ENCODE results near the gene CACNA2D2. TPM values are rescaled to one million over a fixed set of nuclear protein-coding genes. Genes with fewer than 3 reads are reported as not detected.
A peak's percentile ranks its signal among the peaks of the same experiment; 100 is the strongest.
"Not testable (repeated sequence)": the region's sequence is repeated elsewhere in the genome, so short reads cannot be mapped to it uniquely, and the experiment has no call there.

Gene CACNA2D2
- total RNA-seq, 1 donor from 2014 or later = 17.3 TPM

DNA sequence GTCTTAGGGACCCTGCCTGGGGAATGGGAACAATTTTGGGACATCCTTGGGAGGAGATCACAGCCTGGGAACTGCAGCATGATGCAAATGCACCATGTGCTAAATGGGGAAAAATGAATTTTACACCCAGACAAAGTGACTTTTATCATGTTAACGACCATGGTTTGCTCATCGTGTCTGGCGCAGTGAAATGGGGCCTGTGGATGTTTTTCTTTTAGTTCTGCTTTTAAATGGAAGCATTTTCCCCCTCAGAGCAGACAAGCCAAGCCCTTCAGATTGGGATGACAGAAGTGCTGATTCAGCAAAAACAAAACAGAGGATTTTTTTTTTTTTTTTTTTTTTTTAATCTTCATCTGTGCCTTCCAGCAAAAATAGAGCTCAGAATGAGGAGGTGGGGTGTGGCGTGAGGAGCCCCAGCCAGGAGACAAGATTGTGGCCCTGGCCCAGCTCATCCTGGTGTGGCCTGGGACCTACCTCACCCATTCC lies 14.3 kb upstream of the CACNA2D2 start:
- no peak overlapping the region for H3K27ac Mint-ChIP-seq (ENCODE audit: unreplicated experiment)
- TF ChIP-seq, protein P1, sequence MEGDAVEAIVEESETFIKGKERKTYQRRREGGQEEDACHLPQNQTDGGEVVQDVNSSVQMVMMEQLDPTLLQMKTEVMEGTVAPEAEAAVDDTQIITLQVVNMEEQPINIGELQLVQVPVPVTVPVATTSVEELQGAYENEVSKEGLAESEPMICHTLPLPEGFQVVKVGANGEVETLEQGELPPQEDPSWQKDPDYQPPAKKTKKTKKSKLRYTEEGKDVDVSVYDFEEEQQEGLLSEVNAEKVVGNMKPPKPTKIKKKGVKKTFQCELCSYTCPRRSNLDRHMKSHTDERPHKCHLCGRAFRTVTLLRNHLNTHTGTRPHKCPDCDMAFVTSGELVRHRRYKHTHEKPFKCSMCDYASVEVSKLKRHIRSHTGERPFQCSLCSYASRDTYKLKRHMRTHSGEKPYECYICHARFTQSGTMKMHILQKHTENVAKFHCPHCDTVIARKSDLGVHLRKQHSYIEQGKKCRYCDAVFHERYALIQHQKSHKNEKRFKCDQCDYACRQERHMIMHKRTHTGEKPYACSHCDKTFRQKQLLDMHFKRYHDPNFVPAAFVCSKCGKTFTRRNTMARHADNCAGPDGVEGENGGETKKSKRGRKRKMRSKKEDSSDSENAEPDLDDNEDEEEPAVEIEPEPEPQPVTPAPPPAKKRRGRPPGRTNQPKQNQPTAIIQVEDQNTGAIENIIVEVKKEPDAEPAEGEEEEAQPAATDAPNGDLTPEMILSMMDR (IDR thresholded peaks at IDR 0.05; ENCODE audit: unreplicated experiment) = no peak
- H3K9me3 Mint-ChIP-seq (ENCODE audit: unreplicated experiment) = no peaks in the 10 kb centered on the region
- DNase-seq (ENCODE audit: low spot score) = no peak
- H3K4me1 Mint-ChIP-seq (ENCODE audit: unreplicated experiment) = peaks cover 15% of the 10 kb centered on the region
- peaks cover 12% of the 10 kb centered on the region for H3K27me3 Mint-ChIP-seq (ENCODE audit: unreplicated experiment)
- no peak overlapping the region for H3K4me3 Mint-ChIP-seq (ENCODE audit: unreplicated experiment)
- H3K36me3 Mint-ChIP-seq (ENCODE audit: low read depth, unreplicated experiment) = no peaks in the 10 kb centered on the region

DNA sequence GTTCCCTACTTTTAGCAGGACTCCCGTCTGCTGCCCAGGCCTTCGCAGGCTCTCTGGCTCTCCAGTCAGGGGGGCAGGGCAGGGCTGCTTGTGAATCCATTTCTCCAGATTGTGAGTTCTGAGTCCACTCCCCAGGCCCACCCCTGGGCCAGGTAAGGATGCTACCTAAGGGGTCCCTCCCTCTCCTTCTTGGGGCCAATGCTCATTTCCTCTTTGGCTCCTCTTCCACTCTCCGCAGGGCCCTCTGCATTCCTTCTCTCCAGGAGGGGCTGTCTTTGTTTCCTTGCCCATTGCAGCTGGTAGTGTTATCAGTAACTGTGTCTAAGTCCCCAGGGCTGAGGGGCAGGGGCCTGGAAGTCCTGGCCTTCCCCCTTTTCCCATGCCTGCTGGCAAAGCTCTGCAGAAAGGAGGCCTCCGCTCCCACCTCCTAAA lies 13.0 kb upstream of the CACNA2D2 start:
- H3K4me3 Mint-ChIP-seq (ENCODE audit: unreplicated experiment) = no peak overlapping the region
- H3K27ac Mint-ChIP-seq (ENCODE audit: unreplicated experiment) = no peak overlapping the region
- peaks cover 15% of the 10 kb centered on the region for H3K27me3 Mint-ChIP-seq (ENCODE audit: unreplicated experiment)
- no peak for DNase-seq (ENCODE audit: low spot score)
- no peaks in the 10 kb centered on the region for H3K9me3 Mint-ChIP-seq (ENCODE audit: unreplicated experiment)
- H3K36me3 Mint-ChIP-seq (ENCODE audit: low read depth, unreplicated experiment) = no peaks in the 10 kb centered on the region
- TF ChIP-seq, protein P1 (IDR thresholded peaks at IDR 0.05; ENCODE audit: unreplicated experiment) = no peak
- H3K4me1 Mint-ChIP-seq (ENCODE audit: unreplicated experiment) = peaks cover 15% of the 10 kb centered on the region

DNA sequence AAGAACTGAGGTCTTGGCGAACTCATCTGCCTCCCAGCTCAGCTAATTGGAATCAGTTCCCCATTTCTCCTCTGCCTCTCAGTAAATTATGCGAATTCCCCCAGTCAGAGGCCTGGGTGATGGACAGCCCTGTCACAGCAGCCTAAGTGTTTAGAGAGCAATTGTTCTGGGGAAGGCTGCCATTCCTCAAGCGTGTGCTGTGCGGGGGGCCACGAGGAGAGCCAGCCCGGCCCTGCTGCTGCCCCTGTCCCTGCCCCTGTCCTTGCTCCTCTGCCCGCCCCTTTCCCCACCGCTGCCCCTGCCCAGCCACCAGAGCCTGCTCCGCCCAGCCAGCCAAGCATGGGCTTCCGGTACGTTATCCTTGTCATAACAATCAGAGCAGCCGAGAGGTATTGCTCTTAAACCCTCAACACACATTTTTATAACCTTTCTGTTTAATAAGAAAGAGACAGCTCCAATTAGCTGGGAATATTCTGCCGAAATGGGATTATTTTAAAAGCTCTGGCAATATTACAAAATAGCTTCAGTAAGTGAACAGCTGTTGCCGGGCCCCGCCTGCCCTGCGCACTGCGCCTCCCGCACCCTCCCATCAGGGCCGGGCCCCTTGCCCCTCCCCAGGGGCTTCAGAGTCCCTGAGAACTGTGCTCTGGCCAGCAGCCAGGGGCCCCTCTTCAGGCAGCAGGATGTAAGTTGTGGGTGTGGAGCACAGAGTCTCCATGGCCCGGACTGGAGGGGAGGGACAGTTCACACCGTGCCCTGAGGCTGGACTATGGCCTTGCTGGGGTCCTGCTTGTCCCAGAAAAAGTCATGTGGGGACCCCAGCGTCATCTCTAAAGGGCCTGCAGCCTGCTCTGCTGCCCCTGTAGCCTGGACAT lies 12.4 kb upstream of the CACNA2D2 start:
- Mint-ChIP-seq H3K36me3 (ENCODE audit: low read depth, unreplicated experiment) (no peaks in the 10 kb centered on the region), H3K27ac (ENCODE audit: unreplicated experiment) (no peak overlapping the region), H3K9me3 (ENCODE audit: unreplicated experiment) (no peaks in the 10 kb centered on the region), H3K4me1 (ENCODE audit: unreplicated experiment) (peaks cover 15% of the 10 kb centered on the region), H3K4me3 (ENCODE audit: unreplicated experiment) (no peak overlapping the region), H3K27me3 (ENCODE audit: unreplicated experiment) (peaks cover 17% of the 10 kb centered on the region)
- peak; percentile 35 for DNase-seq (ENCODE audit: low spot score)
- TF ChIP-seq, protein P1 (IDR thresholded peaks at IDR 0.05; ENCODE audit: unreplicated experiment) = no peak

DNA sequence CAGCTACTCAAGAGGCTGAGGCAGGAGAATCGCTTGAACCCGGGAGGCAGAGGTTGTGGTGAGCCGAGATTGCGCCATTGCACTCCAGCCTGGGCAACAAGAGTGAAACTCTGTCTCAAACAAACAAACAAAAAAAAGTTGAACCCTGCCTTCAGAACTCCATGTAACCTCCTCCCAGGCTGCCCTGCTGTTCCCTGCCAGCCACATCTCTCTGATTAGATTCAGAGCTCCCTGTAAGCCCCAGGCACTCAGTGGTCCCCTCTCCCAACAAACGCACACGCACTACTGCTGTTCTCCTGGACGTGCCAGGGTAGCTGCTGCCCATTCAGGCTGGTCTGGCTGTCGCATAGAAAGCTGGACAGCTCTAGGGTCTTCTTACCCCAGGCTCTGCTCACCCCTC lies 9.5 kb upstream of the CACNA2D2 start:
- not testable (repeated sequence) for H3K4me1 Mint-ChIP-seq (ENCODE audit: unreplicated experiment); H3K36me3 Mint-ChIP-seq (ENCODE audit: low read depth, unreplicated experiment); H3K4me3 Mint-ChIP-seq (ENCODE audit: unreplicated experiment); H3K9me3 Mint-ChIP-seq (ENCODE audit: unreplicated experiment); H3K27ac Mint-ChIP-seq (ENCODE audit: unreplicated experiment); DNase-seq (ENCODE audit: low spot score)
- H3K27me3 Mint-ChIP-seq (ENCODE audit: unreplicated experiment) = peaks cover 13% of the 10 kb centered on the region

DNA sequence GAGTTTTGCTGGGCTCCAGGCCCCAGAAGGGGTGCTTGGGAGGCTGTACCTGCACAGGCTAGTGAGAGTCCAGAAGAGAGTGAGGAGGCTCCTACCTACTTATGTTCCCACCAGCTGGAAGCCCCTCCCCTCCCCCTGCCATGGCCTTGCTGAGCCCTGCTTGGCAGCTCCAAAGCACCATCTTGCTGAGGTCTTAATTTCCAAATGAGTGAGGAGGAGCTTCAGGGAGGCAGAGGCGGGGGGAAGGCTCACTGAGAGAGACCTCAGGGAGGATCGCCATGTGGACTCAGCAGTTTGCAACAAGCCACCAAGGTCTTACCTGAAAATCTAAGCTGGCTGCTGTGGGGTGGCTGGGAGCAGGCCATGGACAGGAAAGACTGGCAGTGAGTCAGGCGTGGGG lies 8.7 kb upstream of the CACNA2D2 start:
- DNase-seq (ENCODE audit: low spot score) = no peak
- H3K4me3 Mint-ChIP-seq (ENCODE audit: unreplicated experiment) = no peak overlapping the region
- no peaks in the 10 kb centered on the region for H3K36me3 Mint-ChIP-seq (ENCODE audit: low read depth, unreplicated experiment)
- H3K9me3 Mint-ChIP-seq (ENCODE audit: unreplicated experiment) = no peaks in the 10 kb centered on the region
- peak overlapping the region; percentile 71 for H3K27ac Mint-ChIP-seq (ENCODE audit: unreplicated experiment)
- H3K4me1 Mint-ChIP-seq (ENCODE audit: unreplicated experiment) = peaks cover 8% of the 10 kb centered on the region
- TF ChIP-seq, protein P1 (IDR thresholded peaks at IDR 0.05; ENCODE audit: unreplicated experiment) = no peak
- peaks cover 13% of the 10 kb centered on the region for H3K27me3 Mint-ChIP-seq (ENCODE audit: unreplicated experiment)
